Right lobe of liver (tissue), 4 donors: ENCODE measurements around the gene STX5.

Experiments
- POLR2A ChIP-seq: fragments of 450-650 bp; IDR thresholded peaks from one replicate; pipeline ENCODE4 v1.6.1; 2017; ENCODE audit warnings: antibody characterized with exemption, mild to moderate bottlenecking
- TF ChIP-seq, protein P1 (sequence below), 4 donors: fragments of 200-600 bp in 3 of 4; fragments of 450-650 bp in 1 of 4; IDR thresholded peaks; one replicate each; pipeline versions ENCODE4 v1.5.1 to v1.8.0; 2016 to 2022; ENCODE audit warnings: antibody characterized with exemption in 4 of 4, mild to moderate bottlenecking in 2 of 4
- donor health status: DM: no; HTN: no; CAD: no.
- donor health status: DM: no; HTN: no; CAD: no.
- donor health status: DM: no; HTN: yes; CAD: no.

DNA sequence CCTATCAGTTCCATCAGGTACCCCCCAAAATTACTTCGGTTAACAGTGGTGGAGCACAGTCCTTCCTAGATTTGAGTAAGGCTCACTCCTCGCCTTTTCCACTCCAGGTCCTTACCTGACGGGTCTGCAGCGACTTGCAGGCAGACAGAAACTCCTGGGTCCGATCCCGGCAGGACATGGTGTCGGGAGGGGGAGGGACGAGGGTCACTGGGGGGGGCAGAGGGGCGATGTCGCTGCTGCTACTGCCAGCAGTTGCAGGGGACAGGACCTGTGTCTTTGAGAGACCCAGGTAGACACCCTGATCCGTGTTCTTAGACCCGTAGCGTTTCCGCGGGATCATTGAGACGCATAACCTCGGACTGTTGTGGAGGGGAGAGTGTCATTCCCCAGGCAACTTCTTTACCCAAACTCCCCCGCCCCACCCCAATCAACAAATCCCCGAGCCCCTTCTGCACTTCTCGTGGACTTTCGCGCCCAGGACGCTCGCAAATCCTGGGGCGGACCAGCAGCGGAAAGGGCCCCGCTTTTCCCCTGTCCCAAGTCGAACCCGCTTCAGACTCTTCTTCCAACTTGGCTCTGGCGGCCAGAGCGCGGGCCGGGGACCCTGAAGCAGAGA, 839 bp downstream of the STX5 start:
- no peak for TF ChIP-seq POLR2A
- TF ChIP-seq, protein P1, sequence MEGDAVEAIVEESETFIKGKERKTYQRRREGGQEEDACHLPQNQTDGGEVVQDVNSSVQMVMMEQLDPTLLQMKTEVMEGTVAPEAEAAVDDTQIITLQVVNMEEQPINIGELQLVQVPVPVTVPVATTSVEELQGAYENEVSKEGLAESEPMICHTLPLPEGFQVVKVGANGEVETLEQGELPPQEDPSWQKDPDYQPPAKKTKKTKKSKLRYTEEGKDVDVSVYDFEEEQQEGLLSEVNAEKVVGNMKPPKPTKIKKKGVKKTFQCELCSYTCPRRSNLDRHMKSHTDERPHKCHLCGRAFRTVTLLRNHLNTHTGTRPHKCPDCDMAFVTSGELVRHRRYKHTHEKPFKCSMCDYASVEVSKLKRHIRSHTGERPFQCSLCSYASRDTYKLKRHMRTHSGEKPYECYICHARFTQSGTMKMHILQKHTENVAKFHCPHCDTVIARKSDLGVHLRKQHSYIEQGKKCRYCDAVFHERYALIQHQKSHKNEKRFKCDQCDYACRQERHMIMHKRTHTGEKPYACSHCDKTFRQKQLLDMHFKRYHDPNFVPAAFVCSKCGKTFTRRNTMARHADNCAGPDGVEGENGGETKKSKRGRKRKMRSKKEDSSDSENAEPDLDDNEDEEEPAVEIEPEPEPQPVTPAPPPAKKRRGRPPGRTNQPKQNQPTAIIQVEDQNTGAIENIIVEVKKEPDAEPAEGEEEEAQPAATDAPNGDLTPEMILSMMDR (IDR thresholded peaks at IDR 0.05) = no peak
